ENCODE data around the gene FBLN1.
"Not testable (repeated sequence)": the region's sequence is repeated elsewhere in the genome, so short reads cannot be mapped to it uniquely, and the experiment has no call there.

FBLN1 gene

GRCh38 chr22:45586651-45587405, 84.1 kb downstream of the FBLN1 start:
- no peak for DNase-seq

GRCh38 chr22:45587638-45588505, 85.2 kb downstream of the FBLN1 start:
- DNase-seq, result no peak

- no peak for DNase-seq
Measured at GRCh38 chr22:45589556-45589955, 86.9 kb downstream of the FBLN1 start.

GRCh38 chr22:45590262-45590661, 87.6 kb downstream of the FBLN1 start:
- no peak for DNase-seq

DNA sequence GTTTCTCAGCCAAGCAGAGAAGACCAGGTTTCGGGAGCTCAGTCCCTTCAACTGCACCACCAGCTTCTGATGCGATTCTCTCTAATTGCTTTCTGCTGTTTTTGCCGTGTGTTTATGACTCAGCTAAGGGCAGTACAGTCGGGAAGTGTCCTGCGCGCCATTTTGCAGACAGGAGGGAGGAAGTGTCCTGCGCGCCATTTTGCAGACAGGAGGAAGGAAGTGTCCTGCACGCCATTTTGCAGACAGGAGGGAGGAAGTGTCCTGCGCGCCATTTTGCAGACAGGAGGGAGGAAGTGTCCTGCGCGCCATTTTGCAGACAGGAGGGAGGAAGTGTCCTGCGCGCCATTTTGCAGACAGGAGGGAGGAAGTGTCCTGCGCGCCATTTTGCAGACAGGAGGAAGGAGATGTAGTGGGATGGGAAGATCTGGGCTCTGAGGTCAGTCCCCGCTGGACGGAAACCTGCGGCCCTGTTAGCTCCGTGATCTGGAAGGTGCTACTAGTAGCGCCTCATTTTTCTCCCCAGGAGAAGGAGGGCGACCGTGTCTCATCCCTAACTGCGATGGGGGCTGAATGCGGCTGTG, 89.0 kb downstream of the FBLN1 start:
- DNase-seq, result not testable (repeated sequence)

DNA sequence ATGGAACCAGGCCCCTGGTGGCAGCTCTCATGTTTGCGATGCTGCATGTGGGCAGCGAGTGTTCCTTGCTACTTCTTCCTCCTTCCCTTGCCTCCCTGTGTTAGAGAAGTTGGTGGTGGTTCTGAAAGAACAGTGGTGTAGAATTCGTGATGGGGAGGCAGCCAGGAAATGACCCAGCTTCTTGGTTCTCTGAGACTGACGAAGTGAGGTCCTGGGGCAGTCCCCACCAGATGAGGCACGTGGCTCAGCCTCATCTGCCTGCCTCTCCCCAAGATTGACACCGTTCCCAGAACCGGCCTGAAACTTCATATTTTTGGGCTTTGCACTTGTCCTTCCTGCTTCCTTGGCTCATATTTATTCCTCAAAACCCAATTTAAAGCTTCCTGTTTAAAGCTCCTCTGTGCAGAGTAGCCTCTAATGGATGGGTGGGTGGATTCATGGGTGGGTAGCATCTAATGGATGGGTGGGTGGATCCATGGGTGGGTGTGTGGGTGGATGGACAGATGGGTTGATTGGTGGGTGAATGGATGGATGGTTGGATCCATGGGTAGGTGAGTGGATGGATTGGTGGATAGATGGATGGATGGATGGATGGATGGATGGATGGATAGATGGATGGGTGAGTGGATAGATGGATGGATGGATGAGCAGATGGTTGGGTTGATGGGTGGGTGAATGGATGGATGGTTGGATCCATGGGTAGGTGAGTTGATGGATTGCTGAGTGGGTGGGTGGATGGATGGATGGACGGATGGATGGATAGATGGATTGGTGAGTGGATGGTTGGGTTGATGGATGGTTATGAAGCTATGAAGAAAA, 91.6 kb downstream of the FBLN1 start:
- no peak for DNase-seq

- no peak for DNase-seq
Measured at GRCh38 chr22:45597460-45598192, 94.9 kb downstream of the FBLN1 start.

GRCh38 chr22:45598596-45599217, 96.0 kb downstream of the FBLN1 start:
- no peak for DNase-seq

GRCh38 chr22:45599836-45600577, 97.3 kb downstream of the FBLN1 start:
- peak; percentile 2 for DNase-seq

- DNase-seq, result no peak
Measured at GRCh38 chr22:45600790-45601730, 98.4 kb downstream of the FBLN1 start.

- no peak for DNase-seq
Measured at GRCh38 chr22:45602004-45602733, 99.5 kb downstream of the FBLN1 start.

GRCh38 chr22:45602824-45603595, 100.3 kb downstream of the FBLN1 start:
- DNase-seq, result no peak

DNA sequence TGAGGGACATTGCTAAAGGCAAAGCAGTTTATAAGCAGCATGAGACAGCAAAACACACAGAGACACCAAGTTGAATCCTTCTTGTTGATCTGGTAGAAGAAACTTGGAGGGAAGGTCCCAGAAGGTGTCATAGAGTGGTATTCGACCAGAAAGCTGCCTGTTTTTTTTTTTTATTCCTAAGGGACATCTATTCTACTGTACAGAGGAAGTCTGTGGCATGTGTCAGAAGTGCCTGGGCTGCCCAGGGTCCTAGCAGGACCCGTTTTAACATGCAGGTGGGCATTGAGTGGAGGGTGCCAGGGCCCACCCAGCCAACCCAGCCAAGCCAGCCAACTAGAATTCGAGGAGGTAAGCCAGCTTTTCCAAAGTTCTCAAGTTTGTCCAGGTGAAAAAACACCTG, 100.9 kb downstream of the FBLN1 start:
- no peak for DNase-seq

DNA sequence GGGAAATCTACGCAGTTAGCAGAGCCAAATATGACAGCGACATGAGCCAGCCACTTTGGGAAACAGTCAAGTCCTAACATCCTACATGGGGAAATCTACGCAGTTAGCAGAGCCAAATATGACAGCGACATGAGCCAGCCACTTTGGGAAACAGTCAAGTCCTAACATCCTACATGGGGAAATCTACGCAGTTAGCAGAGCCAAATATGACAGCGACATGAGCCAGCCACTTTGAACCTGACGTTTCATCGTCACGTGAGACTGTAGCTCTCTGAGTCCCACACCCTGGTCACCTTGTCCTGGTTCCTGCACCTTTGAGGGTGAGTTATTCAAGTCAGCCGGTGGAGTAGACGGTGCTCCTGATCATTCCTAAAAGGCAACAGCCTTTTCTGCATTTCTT, 105.4 kb downstream of the FBLN1 start:
- DNase-seq, result not testable (repeated sequence)

- DNase-seq, result no peak
Measured at GRCh38 chr22:45608763-45609180, 106.1 kb downstream of the FBLN1 start.

GRCh38 chr22:45612451-45612901, 109.8 kb downstream of the FBLN1 start:
- peak; percentile 85 for DNase-seq

- peak; percentile 46 for DNase-seq
Measured at GRCh38 chr22:45612940-45613339, 110.3 kb downstream of the FBLN1 start.

DNA sequence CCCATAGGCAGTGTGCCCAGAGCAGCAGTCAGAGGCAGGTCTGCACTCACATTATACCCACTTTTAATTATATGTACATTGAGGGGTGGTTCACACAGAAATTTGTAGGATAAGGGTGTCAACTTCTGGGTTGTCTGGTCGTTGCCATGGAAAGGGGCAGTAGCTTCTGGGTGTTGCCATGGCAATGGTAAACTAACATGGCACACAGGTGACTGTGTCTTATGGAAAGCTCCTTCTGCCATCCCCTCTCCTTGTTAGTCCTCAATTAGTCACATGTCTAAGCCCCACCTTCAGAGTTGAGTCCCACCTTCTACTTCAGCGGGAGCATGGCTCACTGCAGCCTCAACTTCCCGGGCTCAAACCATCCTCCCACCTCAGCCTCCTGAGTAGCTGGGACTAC, 112.7 kb downstream of the FBLN1 start:
- DNase-seq, result no peak

All from femur (tissue), 1 donor.